ENCODE measurements around the gene SHROOM4. TPM values are rescaled to one million over a fixed set of nuclear protein-coding genes. Genes with fewer than 3 reads are reported as not detected.
A peak's percentile ranks its signal among the peaks of the same experiment; 100 is the strongest.

SHROOM4 gene
- total and polyA plus RNA-seq, 2 of the 13 experiments (the other 11 are each of a cell fraction or from before 2014, with no cell fraction given) = 0.08 to 0.18 TPM

GRCh38 chrX:50747471-50747900 is 66.5 kb downstream of the SHROOM4 start:
- H4K20me1 ChIP-seq (ENCODE audit: insufficient read depth, low read length) = no peaks in the 10 kb centered on the region
- CTCF ChIA-PET (ENCODE audit: low intra/inter-chr PET ratio, low total read pairs) = interaction anchor here (0.6 to 3.3 kb wide), 3 partner anchors 152 to 194 kb away, joined by 3 to 18 read pairs (median 5); no protein-coding TSS in a partner anchor
- TF ChIP-seq HNRNPL (IDR thresholded peaks at IDR 0.05; ENCODE audit: low read depth, low read length) = no peak
- 0 out of 2 replicates have a peak, but pooled peaks have one; percentile 26 for TF ChIP-seq ZKSCAN1 (IDR thresholded peaks at IDR 0.05; ENCODE audit: low read length)
- TF ChIP-seq TRIM24 (CRISPR knock-in tag; IDR thresholded peaks at IDR 0.05) = no peak
- peak; percentile 65 for TF ChIP-seq STAG1 (CRISPR knock-in tag; IDR thresholded peaks at IDR 0.05)
- peak; percentile 44 for TF ChIP-seq SMC3 (IDR thresholded peaks at IDR 0.05; ENCODE audit: low read length)
- TF ChIP-seq ATF3 (CRISPR knock-in tag; IDR thresholded peaks at IDR 0.05) = no peak
- peak; percentile 64 for TF ChIP-seq CTCF (CRISPR knock-in tag; IDR thresholded peaks at IDR 0.05)

More at GRCh38 chrX:50747471-50747900, 66.5 kb downstream of the SHROOM4 start:
- Histone ChIP-seq H3K4me1 (ENCODE audit: insufficient read depth, low read length) (no peaks in the 10 kb centered on the region), H3K9ac (ENCODE audit: insufficient read depth, low read depth, low read length) (no peak overlapping the region), H3K79me2 (ENCODE audit: insufficient read depth, low read length) (no peaks in the 10 kb centered on the region), H2AFZ (ENCODE audit: low read length) (no peak overlapping the region), H3K27ac (ENCODE audit: extremely low read length, insufficient read depth, low read length) (no peak overlapping the region), H3K9me3 (ENCODE audit: low read length) (no peaks in the 10 kb centered on the region), H3K4me3 (replicated peaks in 1 of 3; ENCODE audit: insufficient read depth in 1 of 3, low read depth in 2 of 3, low read length in 3 of 3) (no peak overlapping the region), H3K4me2 (ENCODE audit: low read depth, low read length) (no peak overlapping the region), H3K27me3 (ENCODE audit: control insufficient read depth in 1 of 2, insufficient read depth in 2 of 2, low read length in 2 of 2) (no peaks in the 10 kb centered on the region), H3K36me3 (replicated peaks in 1 of 2; ENCODE audit: control insufficient read depth in 1 of 2, insufficient read depth in 2 of 2, low read length in 2 of 2) (no peaks in the 10 kb centered on the region)
- intact Hi-C loops (cut with micrococcal nuclease; ENCODE audit: unreplicated experiment) = loop anchor here (2.0 kb wide), 1 partner anchor 155 kb away; no protein-coding TSS in a partner anchor
- WGBS (ENCODE audit: low lambda C conversion rate) = 67% methylated on average over 1 of the region's 1 CpG
- BruUV-seq (replicated peaks) = no TSS peak
- peak; percentile 3 for DNase-seq (ENCODE audit: low spot score)
- in situ Hi-C loops (cut with HindIII; ENCODE audit: extremely low pct_ligation_motif_present, low pct_unique_long_range_greater_than_20kb) = loop anchor here (5.0 kb wide), 1 partner anchor 155 kb away; no protein-coding TSS in a partner anchor
- POLR2A ChIA-PET = no interaction called here
- ATAC-seq = no peak
- peak; percentile 44 for FAIRE-seq

Measured in HepG2 (cell line).